Measurements from ENCODE around the gene PARVB.

The PARVB gene

DNA sequence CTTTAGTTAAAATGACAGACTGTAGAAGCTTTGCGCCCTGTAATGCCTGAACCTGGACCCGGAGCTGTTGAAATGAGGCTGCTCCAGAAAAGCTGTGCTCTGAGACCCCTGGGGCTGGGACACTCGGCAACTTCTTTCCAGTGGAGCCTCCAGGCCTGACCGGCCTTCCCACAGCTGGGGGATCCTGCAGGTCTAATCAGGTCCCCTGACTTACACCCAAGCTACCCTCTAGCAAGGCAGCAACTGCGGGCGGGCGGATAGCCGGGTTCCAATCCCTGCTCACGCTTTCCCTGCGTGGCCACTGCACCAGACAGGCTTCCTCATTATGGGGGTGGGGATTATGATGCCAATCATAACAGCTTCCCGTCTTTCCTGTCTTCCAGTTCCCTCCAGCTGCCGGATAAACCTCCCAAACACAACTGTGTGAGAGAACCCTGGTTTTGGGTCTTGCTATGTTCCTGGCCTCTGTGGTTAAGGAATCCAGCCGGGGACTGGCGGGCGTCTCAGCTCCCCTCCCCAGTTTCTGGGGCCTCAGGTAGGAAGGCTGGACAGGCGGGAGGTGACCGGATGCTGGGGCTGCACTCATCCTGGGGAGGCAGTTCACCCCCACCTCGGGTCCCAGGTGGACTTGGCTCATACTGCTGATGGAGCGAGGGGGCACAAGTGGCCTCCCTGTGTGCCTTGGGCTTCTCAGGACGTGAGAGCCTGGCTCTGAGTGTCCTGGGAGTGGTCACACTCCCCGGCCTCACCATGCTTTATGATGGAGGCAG, 195.2 kb downstream of the PARVB start:
- Histone ChIP-seq H3K9me3 (replicated peaks in 1 of 2; ENCODE audit: control insufficient read depth in 2 of 2, insufficient read depth in 1 of 2, low read depth in 1 of 2, low read length in 2 of 2) (no peaks in the 10 kb centered on the region), H3K9ac (ENCODE audit: low read depth, low read length, poor library complexity) (no peak overlapping the region), H3K23ac (ENCODE audit: low read depth, low read length, poor library complexity) (no peak overlapping the region), H3K4me2 (ENCODE audit: insufficient read depth, low read length, poor library complexity, severe bottlenecking) (no peak overlapping the region), H3K14ac (ENCODE audit: low read length) (no peak overlapping the region), H2BK5ac (ENCODE audit: low read length) (no peak overlapping the region), H3K4ac (ENCODE audit: low read length) (no peak overlapping the region), H3K4me1 (ENCODE audit: control insufficient read depth in 2 of 2, insufficient read depth in 1 of 2, low read depth in 1 of 2, low read length in 2 of 2) (no peaks in the 10 kb centered on the region), H2AK5ac (ENCODE audit: low read depth, low read length) (no peak overlapping the region), H2BK120ac (ENCODE audit: low read depth, low read length) (no peak overlapping the region), H3K27ac (replicated peaks; ENCODE audit: low read length) (no peak overlapping the region), H2AFZ (ENCODE audit: low read length) (no peak overlapping the region), H3K36me3 (replicated peaks in 1 of 2; ENCODE audit: control insufficient read depth in 2 of 2, insufficient read depth in 2 of 2, low read length in 2 of 2) (no peaks in the 10 kb centered on the region), H3K18ac (ENCODE audit: low read length) (peak overlapping the region; percentile 74), H4K8ac (ENCODE audit: low read depth, low read length) (no peak overlapping the region), H3K4me3 (ENCODE audit: low read length in 2 of 2) (no peak overlapping the region), H2BK12ac (ENCODE audit: low read length) (no peak overlapping the region), H4K91ac (ENCODE audit: low read depth, low read length, poor library complexity) (no peak overlapping the region), H3K79me1 (ENCODE audit: low read depth, low read length) (no peaks in the 10 kb centered on the region), H3K27me3 (ENCODE audit: control insufficient read depth in 3 of 3, insufficient read depth in 3 of 3, low read depth in 1 of 3, low read length in 3 of 3) (no peaks in the 10 kb centered on the region), H2BK15ac (ENCODE audit: low read length) (no peak overlapping the region)
- WGBS, 2 donors (ENCODE audit: extremely low coverage in 2 of 2, insufficient read length in 2 of 2, insufficient replicate concordance in 1 of 2), result no CpG with 5 or more reads among the region's 21 CpGs
- DNase-seq (ENCODE audit: low spot score), result no peak

DNA sequence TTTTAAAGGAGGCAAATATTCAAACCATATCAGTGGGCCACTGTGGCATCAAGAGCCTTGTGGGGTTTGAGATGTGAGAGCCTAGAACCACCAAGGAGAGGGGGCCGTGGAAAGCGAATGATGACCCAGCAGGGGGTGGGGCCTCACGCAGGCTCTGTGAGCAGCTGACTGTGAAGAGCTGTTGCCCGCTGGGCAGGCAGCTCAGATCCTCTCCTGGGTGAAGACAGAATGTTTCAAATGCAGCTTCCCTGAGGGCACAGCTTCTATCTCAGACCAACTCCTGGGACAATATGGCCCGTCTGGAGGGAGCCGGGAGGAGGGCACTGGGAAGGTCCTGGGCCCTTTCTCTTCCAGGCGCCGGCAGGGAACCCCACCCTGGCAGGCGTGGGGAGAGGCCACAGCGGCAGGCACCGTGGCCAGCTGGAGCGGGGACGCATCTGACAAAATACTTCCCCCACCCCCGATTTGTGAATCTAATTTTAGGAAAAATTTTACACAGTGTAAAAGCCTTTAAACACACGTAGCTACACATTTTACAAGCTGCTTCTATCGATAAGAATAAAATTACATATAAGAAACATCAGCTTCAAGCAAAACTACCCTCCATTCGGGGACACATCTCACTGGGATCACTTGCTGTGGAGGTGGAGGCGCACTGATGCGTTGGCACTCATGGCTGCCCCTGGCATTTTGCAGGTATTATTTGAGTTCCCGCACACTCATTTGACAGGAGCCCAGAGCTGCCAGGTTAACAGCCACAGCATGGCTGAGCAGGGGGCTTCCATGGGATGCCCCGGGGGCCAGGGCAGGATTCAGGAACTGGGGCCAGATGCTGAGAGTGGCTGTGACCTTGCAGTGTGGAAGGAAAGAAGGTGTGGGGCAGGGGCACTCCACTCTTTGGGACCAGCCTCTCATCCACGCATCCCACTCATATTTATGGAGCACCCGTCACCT, 196.9 kb downstream of the PARVB start:
- Histone ChIP-seq H2AK5ac (ENCODE audit: low read depth, low read length) (peak overlapping the region; percentile 51), H3K27me3 (ENCODE audit: control insufficient read depth in 3 of 3, insufficient read depth in 3 of 3, low read depth in 1 of 3, low read length in 3 of 3) (no peaks in the 10 kb centered on the region), H3K18ac (ENCODE audit: low read length) (peak overlapping the region; percentile 42), H2BK5ac (ENCODE audit: low read length) (no peak overlapping the region), H2BK15ac (ENCODE audit: low read length) (no peak overlapping the region), H3K79me1 (ENCODE audit: low read depth, low read length) (no peaks in the 10 kb centered on the region), H3K4me2 (ENCODE audit: insufficient read depth, low read length, poor library complexity, severe bottlenecking) (no peak overlapping the region), H3K14ac (ENCODE audit: low read length) (no peak overlapping the region), H3K9ac (ENCODE audit: low read depth, low read length, poor library complexity) (peak overlapping the region; percentile 27), H4K8ac (ENCODE audit: low read depth, low read length) (no peak overlapping the region), H4K91ac (ENCODE audit: low read depth, low read length, poor library complexity) (no peak overlapping the region), H2BK120ac (ENCODE audit: low read depth, low read length) (no peak overlapping the region), H3K27ac (replicated peaks; ENCODE audit: low read length) (no peak overlapping the region), H3K23ac (ENCODE audit: low read depth, low read length, poor library complexity) (no peak overlapping the region), H3K36me3 (replicated peaks in 1 of 2; ENCODE audit: control insufficient read depth in 2 of 2, insufficient read depth in 2 of 2, low read length in 2 of 2) (no peaks in the 10 kb centered on the region), H2AFZ (ENCODE audit: low read length) (no peak overlapping the region), H3K9me3 (replicated peaks in 1 of 2; ENCODE audit: control insufficient read depth in 2 of 2, insufficient read depth in 1 of 2, low read depth in 1 of 2, low read length in 2 of 2) (no peaks in the 10 kb centered on the region), H3K4ac (ENCODE audit: low read length) (no peak overlapping the region), H3K4me3 (ENCODE audit: low read length in 2 of 2) (no peak overlapping the region), H3K4me1 (ENCODE audit: control insufficient read depth in 2 of 2, insufficient read depth in 1 of 2, low read depth in 1 of 2, low read length in 2 of 2) (no peaks in the 10 kb centered on the region), H2BK12ac (ENCODE audit: low read length) (no peak overlapping the region)
- no CpG with 5 or more reads among the region's 23 CpGs for WGBS, 2 donors (ENCODE audit: extremely low coverage in 2 of 2, insufficient read length in 2 of 2, insufficient replicate concordance in 1 of 2)
- no peak for DNase-seq (ENCODE audit: low spot score)

GRCh38 chr22:44221710-44222475, 197.8 kb downstream of the PARVB start:
- no peak overlapping the region for H3K18ac ChIP-seq (ENCODE audit: low read length)
- H2AK5ac ChIP-seq (ENCODE audit: low read depth, low read length), result no peak overlapping the region
- no peak overlapping the region for H2AFZ ChIP-seq (ENCODE audit: low read length)
- H3K23ac ChIP-seq (ENCODE audit: low read depth, low read length, poor library complexity), result no peak overlapping the region
- no peak overlapping the region for H4K91ac ChIP-seq (ENCODE audit: low read depth, low read length, poor library complexity)
- H2BK5ac ChIP-seq (ENCODE audit: low read length), result no peak overlapping the region
- no peak overlapping the region for H3K4me3 ChIP-seq (ENCODE audit: low read length in 2 of 2)
- H3K9me3 ChIP-seq (replicated peaks in 1 of 2; ENCODE audit: control insufficient read depth in 2 of 2, insufficient read depth in 1 of 2, low read depth in 1 of 2, low read length in 2 of 2), result no peaks in the 10 kb centered on the region
- H2BK15ac ChIP-seq (ENCODE audit: low read length), result no peak overlapping the region
- H3K79me1 ChIP-seq (ENCODE audit: low read depth, low read length), result no peaks in the 10 kb centered on the region
- no peak for DNase-seq (ENCODE audit: low spot score)
- no peaks in the 10 kb centered on the region for H3K36me3 ChIP-seq (replicated peaks in 1 of 2; ENCODE audit: control insufficient read depth in 2 of 2, insufficient read depth in 2 of 2, low read length in 2 of 2)
- no peak overlapping the region for H3K14ac ChIP-seq (ENCODE audit: low read length)
- H3K4me1 ChIP-seq (ENCODE audit: control insufficient read depth in 2 of 2, insufficient read depth in 1 of 2, low read depth in 1 of 2, low read length in 2 of 2), result no peaks in the 10 kb centered on the region
- no peak overlapping the region for H4K8ac ChIP-seq (ENCODE audit: low read depth, low read length)
- no peak overlapping the region for H2BK12ac ChIP-seq (ENCODE audit: low read length)
- no peak overlapping the region for H2BK120ac ChIP-seq (ENCODE audit: low read depth, low read length)
- H3K4me2 ChIP-seq (ENCODE audit: insufficient read depth, low read length, poor library complexity, severe bottlenecking), result no peak overlapping the region
- no peaks in the 10 kb centered on the region for H3K27me3 ChIP-seq (ENCODE audit: control insufficient read depth in 3 of 3, insufficient read depth in 3 of 3, low read depth in 1 of 3, low read length in 3 of 3)
- H3K9ac ChIP-seq (ENCODE audit: low read depth, low read length, poor library complexity), result no peak overlapping the region
- H3K4ac ChIP-seq (ENCODE audit: low read length), result no peak overlapping the region
- no CpG with 5 or more reads among the region's 11 CpGs for WGBS, 2 donors (ENCODE audit: extremely low coverage in 2 of 2, insufficient read length in 2 of 2, insufficient replicate concordance in 1 of 2)
- H3K27ac ChIP-seq (replicated peaks; ENCODE audit: low read length), result no peak overlapping the region

All from neuronal stem cell (in vitro differentiated cells).